Activated T-helper 17 cell treated with anti-CD3 and anti-CD28 coated beads, Interleukin-2, amount 50 U/mL, for 72 hours (primary cell): ENCODE measurements around the gene NBEA. TPM values are rescaled to one million over a fixed set of nuclear protein-coding genes. Genes with fewer than 3 reads are reported as not detected.

Experiments
- ATAC-seq: fragments of 150-1000 bp; cut with Tn5 transposase; replicated peaks from 2 replicates; pipeline ENCODE4 v1.10.0; 2021; ENCODE audit warnings: mild to moderate bottlenecking, moderate library complexity
- H3K27ac Mint-ChIP-seq: one replicate; pipeline ENCODE4 v1.8.0; 2022; ENCODE audit warnings: mixed read lengths
- H3K27me3 Mint-ChIP-seq: one replicate; pipeline ENCODE4 v1.8.0; 2022; ENCODE audit warnings: mixed read lengths
- H3K36me3 Mint-ChIP-seq: one replicate; pipeline ENCODE4 v1.8.0; 2022; ENCODE audit warnings: low read depth, mild to moderate bottlenecking, mixed read lengths
- H3K4me1 Mint-ChIP-seq: one replicate; pipeline ENCODE4 v1.8.0; 2022; ENCODE audit warnings: mixed read lengths
- H3K4me3 Mint-ChIP-seq: one replicate; pipeline ENCODE4 v1.8.0; 2022; ENCODE audit warnings: mild to moderate bottlenecking, mixed read lengths
- H3K9me3 Mint-ChIP-seq: one replicate; pipeline ENCODE4 v1.8.0; 2022; ENCODE audit warnings: mixed read lengths
- total RNA-seq, 2 donors: library from RNA; stranded (reverse); gene quantifications; one replicate each; pipeline ENCODE4 v1.2.3, GENCODE V29; 2022

Gene NBEA
- total RNA-seq, 2 donors from 2014 or later = 0.50 to 0.79 TPM

- Mint-ChIP-seq H3K27ac (no peak overlapping the region), H3K27me3 (no peaks in the 10 kb centered on the region), H3K9me3 (no peaks in the 10 kb centered on the region), H3K4me3 (no peak overlapping the region), H3K36me3 (no peaks in the 10 kb centered on the region), H3K4me1 (no peaks in the 10 kb centered on the region)
- ATAC-seq = no peak
Measured at GRCh38 chr13:35690581-35691207, 748.6 kb downstream of the NBEA start.

GRCh38 chr13:35693134-35693784 is 751.2 kb downstream of the NBEA start:
- ATAC-seq = no peak
- Mint-ChIP-seq H3K27me3 (no peaks in the 10 kb centered on the region), H3K4me1 (no peaks in the 10 kb centered on the region), H3K9me3 (no peaks in the 10 kb centered on the region), H3K4me3 (no peak overlapping the region), H3K27ac (no peak overlapping the region), H3K36me3 (no peaks in the 10 kb centered on the region)

GRCh38 chr13:35694031-35694430 is 752.0 kb downstream of the NBEA start:
- no peaks in the 10 kb centered on the region for H3K9me3 Mint-ChIP-seq
- H3K27ac Mint-ChIP-seq = no peak overlapping the region
- ATAC-seq = no peak
- H3K27me3 Mint-ChIP-seq = peaks cover 2% of the 10 kb centered on the region
- no peak overlapping the region for H3K4me3 Mint-ChIP-seq
- no peaks in the 10 kb centered on the region for H3K36me3 Mint-ChIP-seq
- no peaks in the 10 kb centered on the region for H3K4me1 Mint-ChIP-seq

- no peaks in the 10 kb centered on the region for H3K4me1 Mint-ChIP-seq
- no peak for ATAC-seq
- no peaks in the 10 kb centered on the region for H3K36me3 Mint-ChIP-seq
Measured at GRCh38 chr13:35694549-35695447, 752.7 kb downstream of the NBEA start.

GRCh38 chr13:35695448-35695770 is 753.3 kb downstream of the NBEA start:
- no peak for ATAC-seq
- Mint-ChIP-seq H3K4me1 (no peaks in the 10 kb centered on the region), H3K36me3 (no peaks in the 10 kb centered on the region), H3K4me3 (no peak overlapping the region), H3K27ac (no peak overlapping the region), H3K27me3 (peaks cover 11% of the 10 kb centered on the region), H3K9me3 (no peaks in the 10 kb centered on the region)

More at GRCh38 chr13:35694549-35695447, 752.7 kb downstream of the NBEA start:
- Mint-ChIP-seq H3K4me3 (no peak overlapping the region), H3K27me3 (peaks cover 9% of the 10 kb centered on the region), H3K27ac (no peak overlapping the region), H3K9me3 (no peaks in the 10 kb centered on the region)

- peaks cover 14% of the 10 kb centered on the region for H3K27me3 Mint-ChIP-seq
- H3K4me3 Mint-ChIP-seq = no peak overlapping the region
- ATAC-seq = no peak
- H3K4me1 Mint-ChIP-seq = no peaks in the 10 kb centered on the region
- H3K9me3 Mint-ChIP-seq = no peaks in the 10 kb centered on the region
- H3K36me3 Mint-ChIP-seq = no peaks in the 10 kb centered on the region
- H3K27ac Mint-ChIP-seq = no peak overlapping the region
Measured at GRCh38 chr13:35697186-35697730, 755.2 kb downstream of the NBEA start.

GRCh38 chr13:35698911-35699576 is 757.0 kb downstream of the NBEA start:
- Mint-ChIP-seq H3K4me1 (no peaks in the 10 kb centered on the region), H3K27ac (no peak overlapping the region), H3K36me3 (no peaks in the 10 kb centered on the region), H3K4me3 (no peak overlapping the region), H3K9me3 (no peaks in the 10 kb centered on the region), H3K27me3 (peaks cover 14% of the 10 kb centered on the region)
- no peak for ATAC-seq

GRCh38 chr13:35699825-35700510 is 757.9 kb downstream of the NBEA start:
- Mint-ChIP-seq H3K36me3 (no peaks in the 10 kb centered on the region), H3K27me3 (peaks cover 14% of the 10 kb centered on the region), H3K9me3 (no peaks in the 10 kb centered on the region), H3K4me3 (no peak overlapping the region), H3K27ac (no peak overlapping the region), H3K4me1 (no peaks in the 10 kb centered on the region)
- no peak for ATAC-seq

GRCh38 chr13:35700671-35701070 is 758.6 kb downstream of the NBEA start:
- H3K4me1 Mint-ChIP-seq = no peaks in the 10 kb centered on the region
- H3K36me3 Mint-ChIP-seq = no peaks in the 10 kb centered on the region
- peaks cover 14% of the 10 kb centered on the region for H3K27me3 Mint-ChIP-seq
- no peaks in the 10 kb centered on the region for H3K9me3 Mint-ChIP-seq
- H3K27ac Mint-ChIP-seq = no peak overlapping the region
- no peak overlapping the region for H3K4me3 Mint-ChIP-seq
- no peak for ATAC-seq

- Mint-ChIP-seq H3K36me3 (no peaks in the 10 kb centered on the region), H3K4me1 (no peaks in the 10 kb centered on the region), H3K27ac (no peak overlapping the region), H3K27me3 (peaks cover 14% of the 10 kb centered on the region), H3K4me3 (no peak overlapping the region), H3K9me3 (no peaks in the 10 kb centered on the region)
- ATAC-seq = no peak
Measured at GRCh38 chr13:35702316-35702715, 760.2 kb downstream of the NBEA start.

- Mint-ChIP-seq H3K4me3 (no peak overlapping the region), H3K27me3 (peaks cover 14% of the 10 kb centered on the region), H3K9me3 (no peaks in the 10 kb centered on the region), H3K36me3 (no peaks in the 10 kb centered on the region), H3K4me1 (no peaks in the 10 kb centered on the region), H3K27ac (no peak overlapping the region)
- no peak for ATAC-seq
Measured at GRCh38 chr13:35703061-35703460, 761.0 kb downstream of the NBEA start.

GRCh38 chr13:35704331-35704730 is 762.3 kb downstream of the NBEA start:
- Mint-ChIP-seq H3K27ac (no peak overlapping the region), H3K4me3 (no peak overlapping the region), H3K36me3 (no peaks in the 10 kb centered on the region), H3K9me3 (no peaks in the 10 kb centered on the region), H3K4me1 (no peaks in the 10 kb centered on the region), H3K27me3 (peaks cover 9% of the 10 kb centered on the region)
- ATAC-seq = no peak

GRCh38 chr13:35706281-35706680 is 764.2 kb downstream of the NBEA start:
- no peaks in the 10 kb centered on the region for H3K36me3 Mint-ChIP-seq
- no peaks in the 10 kb centered on the region for H3K4me1 Mint-ChIP-seq
- H3K27me3 Mint-ChIP-seq = peaks cover 3% of the 10 kb centered on the region
- no peak overlapping the region for H3K27ac Mint-ChIP-seq
- H3K4me3 Mint-ChIP-seq = no peak overlapping the region
- ATAC-seq = no peak
- H3K9me3 Mint-ChIP-seq = no peaks in the 10 kb centered on the region

- ATAC-seq = no peak
- Mint-ChIP-seq H3K4me1 (no peaks in the 10 kb centered on the region), H3K27me3 (peaks cover 3% of the 10 kb centered on the region), H3K9me3 (no peaks in the 10 kb centered on the region), H3K4me3 (no peak overlapping the region), H3K36me3 (no peaks in the 10 kb centered on the region), H3K27ac (no peak overlapping the region)
Measured at GRCh38 chr13:35706721-35707120, 764.7 kb downstream of the NBEA start.
